GM12891 (cell line): ENCODE data around the gene USP17L11.
"Not testable (repeated sequence)": the region's sequence is repeated elsewhere in the genome, so short reads cannot be mapped to it uniquely, and the experiment has no call there.

Experiments
- POLR2A ChIP-seq: IDR thresholded peaks from 2 replicates; pipeline ENCODE4 v1.6.1; 2011; ENCODE audit warnings: low read depth, low read length, control low read depth
- TAF1 ChIP-seq: IDR thresholded peaks from 2 replicates; pipeline ENCODE4 v1.6.1; 2011; ENCODE audit warnings: low read depth, low read length, control low read depth

DNA sequence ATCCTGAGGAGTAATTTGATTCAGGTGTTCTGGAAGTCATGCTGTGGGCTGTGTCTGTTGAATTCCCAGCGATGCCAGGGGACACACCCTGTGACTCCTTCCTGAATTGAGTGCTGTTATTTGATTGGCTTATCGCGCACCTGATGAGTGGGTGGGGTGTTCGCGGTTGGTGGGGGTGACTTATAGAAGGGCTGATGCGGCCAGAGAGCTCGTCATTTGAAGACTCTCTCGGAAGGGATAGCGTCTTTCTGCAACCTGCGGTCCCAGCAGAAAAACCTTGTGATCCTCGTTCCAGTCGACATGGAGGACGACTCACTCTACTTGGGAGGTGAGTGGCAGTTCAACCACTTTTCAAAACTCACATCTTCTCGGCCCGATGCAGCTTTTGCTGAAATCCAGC lies 42.6 kb downstream of the USP17L11 start, which contains the start of gene USP17L20:
- TF ChIP-seq POLR2A, TAF1: not testable (repeated sequence)
